Endothelial cell of hepatic sinusoid (primary cell): ENCODE data around the gene DISP3.

ENCODE experiments used
- in situ Hi-C: cut with HindIII; loops from 2 replicates; pipeline ENCODE4 v1.10.0; 2017; ENCODE audit warnings: low sequenced_read_pairs

The DISP3 gene

GRCh38 chr1:11538886-11539285, 59.9 kb downstream of the DISP3 start:
- in situ Hi-C loops: no loop called here

GRCh38 chr1:11539850-11540772, 61.2 kb downstream of the DISP3 start:
- in situ Hi-C loops: no loop called here

- in situ Hi-C loops: no loop called here
Measured at GRCh38 chr1:11540773-11541160, 61.8 kb downstream of the DISP3 start.

- in situ Hi-C loops: no loop called here
Measured at GRCh38 chr1:11541236-11541635, 62.3 kb downstream of the DISP3 start.

GRCh38 chr1:11541956-11542355, 63.0 kb downstream of the DISP3 start:
- in situ Hi-C loops: no loop called here

- in situ Hi-C loops: no loop called here
Measured at GRCh38 chr1:11543392-11543791, 64.4 kb downstream of the DISP3 start.

GRCh38 chr1:11543796-11544195, 64.8 kb downstream of the DISP3 start:
- in situ Hi-C loops: no loop called here

- in situ Hi-C loops: no loop called here
Measured at GRCh38 chr1:11546456-11546855, 67.5 kb downstream of the DISP3 start.

GRCh38 chr1:11550664-11551283, 71.8 kb downstream of the DISP3 start:
- in situ Hi-C loops: no loop called here

- in situ Hi-C loops: loop anchor here (5.0 kb wide), 1 partner anchor 61 kb away; no protein-coding TSS in a partner anchor
Measured at GRCh38 chr1:11558276-11558675, 79.3 kb downstream of the DISP3 start.

GRCh38 chr1:11558871-11559590, 80.1 kb downstream of the DISP3 start:
- in situ Hi-C loops: loop anchor here (5.0 kb wide), 1 partner anchor 62 kb away; no protein-coding TSS in a partner anchor

- in situ Hi-C loops: loop anchor here (5.0 kb wide), 1 partner anchor 62 kb away; no protein-coding TSS in a partner anchor
Measured at GRCh38 chr1:11559591-11559970, 80.6 kb downstream of the DISP3 start.

- in situ Hi-C loops: no loop called here
Measured at GRCh38 chr1:11560061-11560460, 81.1 kb downstream of the DISP3 start.

GRCh38 chr1:11561740-11562139, 82.8 kb downstream of the DISP3 start:
- in situ Hi-C loops: no loop called here

GRCh38 chr1:11562664-11563063, 83.7 kb downstream of the DISP3 start:
- in situ Hi-C loops: no loop called here

GRCh38 chr1:11563560-11564069, 84.7 kb downstream of the DISP3 start:
- in situ Hi-C loops: no loop called here

GRCh38 chr1:11564237-11564636, 85.3 kb downstream of the DISP3 start:
- in situ Hi-C loops: no loop called here

- in situ Hi-C loops: no loop called here
Measured at GRCh38 chr1:11566042-11566850, 87.3 kb downstream of the DISP3 start.

GRCh38 chr1:11567244-11568065, 88.5 kb downstream of the DISP3 start:
- in situ Hi-C loops: no loop called here

GRCh38 chr1:11568687-11569086, 89.7 kb downstream of the DISP3 start:
- in situ Hi-C loops: no loop called here
